HL-60 (cell line): ENCODE data around the gene PPP1R8.

Source experiments
- POLR2AphosphoS5 ChIP-seq: IDR thresholded peaks from 2 replicates; pipeline ENCODE4 v1.6.1; 2012; ENCODE audit warnings: low read depth
- TF ChIP-seq, protein P1 (sequence below): IDR thresholded peaks from one replicate; pipeline ENCODE4 v1.5.1; 2011; ENCODE audit warnings: low read length, control low read depth, inconsistent platforms; ENCODE audit not compliant: insufficient read depth

- TF ChIP-seq, protein P1, sequence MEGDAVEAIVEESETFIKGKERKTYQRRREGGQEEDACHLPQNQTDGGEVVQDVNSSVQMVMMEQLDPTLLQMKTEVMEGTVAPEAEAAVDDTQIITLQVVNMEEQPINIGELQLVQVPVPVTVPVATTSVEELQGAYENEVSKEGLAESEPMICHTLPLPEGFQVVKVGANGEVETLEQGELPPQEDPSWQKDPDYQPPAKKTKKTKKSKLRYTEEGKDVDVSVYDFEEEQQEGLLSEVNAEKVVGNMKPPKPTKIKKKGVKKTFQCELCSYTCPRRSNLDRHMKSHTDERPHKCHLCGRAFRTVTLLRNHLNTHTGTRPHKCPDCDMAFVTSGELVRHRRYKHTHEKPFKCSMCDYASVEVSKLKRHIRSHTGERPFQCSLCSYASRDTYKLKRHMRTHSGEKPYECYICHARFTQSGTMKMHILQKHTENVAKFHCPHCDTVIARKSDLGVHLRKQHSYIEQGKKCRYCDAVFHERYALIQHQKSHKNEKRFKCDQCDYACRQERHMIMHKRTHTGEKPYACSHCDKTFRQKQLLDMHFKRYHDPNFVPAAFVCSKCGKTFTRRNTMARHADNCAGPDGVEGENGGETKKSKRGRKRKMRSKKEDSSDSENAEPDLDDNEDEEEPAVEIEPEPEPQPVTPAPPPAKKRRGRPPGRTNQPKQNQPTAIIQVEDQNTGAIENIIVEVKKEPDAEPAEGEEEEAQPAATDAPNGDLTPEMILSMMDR: no peak
- peak; percentile 93 for TF ChIP-seq POLR2AphosphoS5
Observed at GRCh38 chr1:27830621-27831440, at the start of gene PPP1R8.
